ENCODE results near the gene RAB31. TPM values are rescaled to one million over a fixed set of nuclear protein-coding genes. Genes with fewer than 3 reads are reported as not detected.
A peak's percentile ranks its signal among the peaks of the same experiment; 100 is the strongest.

Gene RAB31
- polyA plus RNA-seq, 2 of the 4 experiments (the other 2 are of a cell fraction), result 16.9 to 46.3 TPM

DNA sequence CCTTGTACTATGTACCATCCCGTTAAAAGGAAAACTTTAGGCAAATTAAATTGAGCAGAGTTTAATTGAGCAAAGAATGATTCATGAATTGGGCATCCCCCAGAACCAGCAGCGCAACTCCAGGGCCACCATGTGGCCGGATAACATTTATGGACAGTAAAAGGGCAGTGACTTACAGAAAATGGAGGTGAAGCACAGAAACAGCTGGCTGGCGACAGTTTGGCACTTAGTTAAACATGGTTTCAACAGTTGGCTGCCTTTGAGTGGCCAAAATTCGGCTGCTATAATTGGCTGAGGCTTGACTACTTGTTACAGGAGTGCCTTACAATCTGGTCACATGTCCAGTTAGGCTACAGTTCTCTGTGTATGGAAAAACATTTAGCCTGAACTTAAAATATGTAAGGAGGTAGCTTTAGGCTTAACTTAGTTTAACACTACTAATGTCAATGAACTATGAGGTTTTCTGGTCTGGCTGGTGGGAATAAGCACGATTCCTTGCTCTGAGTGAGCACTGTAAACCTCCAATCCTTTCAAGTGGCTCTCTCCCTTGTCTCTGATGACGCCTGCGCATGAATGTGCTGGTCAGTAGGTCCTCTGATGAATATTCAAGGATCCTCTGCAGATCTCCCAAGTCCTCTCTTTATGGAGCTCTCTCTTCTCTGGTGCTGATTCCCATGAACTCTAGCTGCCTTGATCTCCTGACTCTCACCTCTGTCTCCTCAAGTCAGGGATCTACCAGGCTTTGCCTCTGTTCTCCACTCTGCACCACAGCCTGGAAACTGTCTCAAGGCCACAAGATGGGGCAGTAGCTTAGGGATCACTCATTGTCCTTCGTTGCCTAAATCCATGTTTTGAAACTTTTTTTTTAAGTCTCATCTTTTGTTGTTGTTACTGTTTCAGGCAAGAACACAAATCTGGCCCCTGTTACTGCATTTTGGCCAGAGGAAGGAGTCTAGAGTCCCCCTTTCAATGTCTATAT, 24.4 kb upstream of the RAB31 start:
- Histone ChIP-seq H3K4me3 (no peak overlapping the region), H3K4me1 (peaks cover 24% of the 10 kb centered on the region), H3K4me2 (peak overlapping the region; percentile 66), H3K9me3 (no peaks in the 10 kb centered on the region; the same call in 2 of the 3 replicates), H3K27ac (peak overlapping the region; percentile 67 to 76)
- no peak for TF ChIP-seq HOXA7 (CRISPR knock-in tag; IDR thresholded peaks at IDR 0.05)
- TF ChIP-seq NPAS2 (CRISPR knock-in tag; IDR thresholded peaks at IDR 0.05; ENCODE audit: borderline replicate concordance), result no peak
- TF ChIP-seq, protein P1, sequence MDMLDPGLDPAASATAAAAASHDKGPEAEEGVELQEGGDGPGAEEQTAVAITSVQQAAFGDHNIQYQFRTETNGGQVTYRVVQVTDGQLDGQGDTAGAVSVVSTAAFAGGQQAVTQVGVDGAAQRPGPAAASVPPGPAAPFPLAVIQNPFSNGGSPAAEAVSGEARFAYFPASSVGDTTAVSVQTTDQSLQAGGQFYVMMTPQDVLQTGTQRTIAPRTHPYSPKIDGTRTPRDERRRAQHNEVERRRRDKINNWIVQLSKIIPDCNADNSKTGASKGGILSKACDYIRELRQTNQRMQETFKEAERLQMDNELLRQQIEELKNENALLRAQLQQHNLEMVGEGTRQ (IDR thresholded peaks at IDR 0.05), result peak; percentile 12; the same call in 1 of the 2 replicates
- TF ChIP-seq CHD2 (IDR thresholded peaks at IDR 0.05; ENCODE audit: low read length, partially characterized antibody), result no peak
- TF ChIP-seq, protein P2, sequence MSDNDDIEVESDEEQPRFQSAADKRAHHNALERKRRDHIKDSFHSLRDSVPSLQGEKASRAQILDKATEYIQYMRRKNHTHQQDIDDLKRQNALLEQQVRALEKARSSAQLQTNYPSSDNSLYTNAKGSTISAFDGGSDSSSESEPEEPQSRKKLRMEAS (IDR thresholded peaks at IDR 0.05), result peak; percentile 26; the same call in 1 of the 2 replicates
- no peak for TF ChIP-seq CEBPB (IDR thresholded peaks at IDR 0.05)
- TF ChIP-seq JUN (IDR thresholded peaks at IDR 0.05), result no peak
- no peak for TF ChIP-seq ESRRA (IDR thresholded peaks at IDR 0.05; ENCODE audit: borderline replicate concordance, low read length)
- TF ChIP-seq, protein P3, sequence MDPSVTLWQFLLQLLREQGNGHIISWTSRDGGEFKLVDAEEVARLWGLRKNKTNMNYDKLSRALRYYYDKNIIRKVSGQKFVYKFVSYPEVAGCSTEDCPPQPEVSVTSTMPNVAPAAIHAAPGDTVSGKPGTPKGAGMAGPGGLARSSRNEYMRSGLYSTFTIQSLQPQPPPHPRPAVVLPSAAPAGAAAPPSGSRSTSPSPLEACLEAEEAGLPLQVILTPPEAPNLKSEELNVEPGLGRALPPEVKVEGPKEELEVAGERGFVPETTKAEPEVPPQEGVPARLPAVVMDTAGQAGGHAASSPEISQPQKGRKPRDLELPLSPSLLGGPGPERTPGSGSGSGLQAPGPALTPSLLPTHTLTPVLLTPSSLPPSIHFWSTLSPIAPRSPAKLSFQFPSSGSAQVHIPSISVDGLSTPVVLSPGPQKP (IDR thresholded peaks at IDR 0.05; ENCODE audit: low read depth, low read length), result no peak
- TF ChIP-seq, protein P4, sequence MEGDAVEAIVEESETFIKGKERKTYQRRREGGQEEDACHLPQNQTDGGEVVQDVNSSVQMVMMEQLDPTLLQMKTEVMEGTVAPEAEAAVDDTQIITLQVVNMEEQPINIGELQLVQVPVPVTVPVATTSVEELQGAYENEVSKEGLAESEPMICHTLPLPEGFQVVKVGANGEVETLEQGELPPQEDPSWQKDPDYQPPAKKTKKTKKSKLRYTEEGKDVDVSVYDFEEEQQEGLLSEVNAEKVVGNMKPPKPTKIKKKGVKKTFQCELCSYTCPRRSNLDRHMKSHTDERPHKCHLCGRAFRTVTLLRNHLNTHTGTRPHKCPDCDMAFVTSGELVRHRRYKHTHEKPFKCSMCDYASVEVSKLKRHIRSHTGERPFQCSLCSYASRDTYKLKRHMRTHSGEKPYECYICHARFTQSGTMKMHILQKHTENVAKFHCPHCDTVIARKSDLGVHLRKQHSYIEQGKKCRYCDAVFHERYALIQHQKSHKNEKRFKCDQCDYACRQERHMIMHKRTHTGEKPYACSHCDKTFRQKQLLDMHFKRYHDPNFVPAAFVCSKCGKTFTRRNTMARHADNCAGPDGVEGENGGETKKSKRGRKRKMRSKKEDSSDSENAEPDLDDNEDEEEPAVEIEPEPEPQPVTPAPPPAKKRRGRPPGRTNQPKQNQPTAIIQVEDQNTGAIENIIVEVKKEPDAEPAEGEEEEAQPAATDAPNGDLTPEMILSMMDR (IDR thresholded peaks at IDR 0.05), result peak; percentile 59
- peak; percentile 76 to 86 for TF ChIP-seq RAD21 (conservative IDR thresholded peaks at IDR 0.05 in 1 of 2, IDR thresholded peaks at IDR 0.05 in 1 of 2)
- peak; percentile 70 for TF ChIP-seq SMC3 (IDR thresholded peaks at IDR 0.05)
- TF ChIP-seq PHF8 (IDR thresholded peaks at IDR 0.05; ENCODE audit: borderline replicate concordance, low read depth), result no peak
- no peak for TF ChIP-seq FOSL2 (IDR thresholded peaks at IDR 0.05)
- TF ChIP-seq FOSL2 (CRISPR knock-in tag; IDR thresholded peaks at IDR 0.05), result peak; percentile 75
- ChIA-PET POLR2A (interaction anchor here (1.2 kb wide), 1 partner anchor 10 kb away, joined by 5 read pairs; no protein-coding TSS in a partner anchor), CTCF (interaction anchor here (0.7 to 5.5 kb wide), 27 partner anchors 11 to 268 kb away, joined by 3 to 43 read pairs (median 5); no protein-coding TSS in a partner anchor)
- FAIRE-seq (no peak), DNase-seq (ENCODE audit: low read depth in 1 of 2, low spot score in 1 of 2) (peak in 1 of 2 experiments; percentile 83), ATAC-seq (peak; percentile 92 to 97)
- 23% methylated on average over 9 of the region's 9 CpGs for WGBS (ENCODE audit: missing lambda C conversion rate)

DNA sequence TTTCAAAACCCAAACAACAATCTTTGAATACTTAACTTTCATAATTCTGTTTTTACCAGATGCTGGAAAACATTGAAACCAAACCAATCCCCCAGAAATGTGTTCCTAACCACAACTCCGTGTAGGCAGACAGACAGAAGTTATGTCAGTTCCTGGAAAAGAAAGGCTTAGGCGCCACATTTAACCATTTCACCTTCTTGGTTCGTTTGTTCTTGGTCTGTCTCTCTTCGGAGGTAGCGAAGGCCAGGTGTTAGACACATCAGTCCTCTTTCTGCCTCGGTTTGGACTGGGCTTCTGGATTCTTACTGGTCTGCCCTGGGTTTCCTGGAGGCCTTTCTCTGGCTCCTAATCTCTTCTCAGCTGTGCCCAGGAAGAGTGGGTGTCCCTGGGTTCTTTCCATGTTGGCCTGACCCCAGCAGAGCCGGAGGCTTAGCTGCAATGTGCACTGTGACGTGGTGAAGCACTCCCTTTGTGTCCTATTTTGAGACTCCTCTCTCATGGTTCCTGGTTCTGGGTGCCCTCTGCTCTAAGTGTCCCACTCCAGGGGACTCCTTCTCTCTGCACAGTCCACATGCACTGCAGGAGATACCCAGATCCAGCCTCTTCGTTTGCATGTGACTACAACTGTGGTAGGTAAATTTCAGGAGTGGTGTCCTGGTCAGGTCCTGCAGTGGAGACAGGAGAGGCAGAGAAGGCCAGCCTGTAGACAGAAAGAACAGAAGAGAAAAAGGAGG, 23.1 kb upstream of the RAB31 start:
- FAIRE-seq, result no peak
- TF ChIP-seq JUNB (IDR thresholded peaks at IDR 0.05), result no peak
- no peak for TF ChIP-seq CHD2 (IDR thresholded peaks at IDR 0.05; ENCODE audit: low read length, partially characterized antibody)
- TF ChIP-seq, protein P3 (IDR thresholded peaks at IDR 0.05; ENCODE audit: low read depth, low read length), result no peak
- TF ChIP-seq MYC (IDR thresholded peaks at IDR 0.05; ENCODE audit: borderline replicate concordance, low read length), result no peak
- TF ChIP-seq CBX8 (IDR thresholded peaks at IDR 0.05), result no peak
- no peak for TF ChIP-seq KDM5A (IDR thresholded peaks at IDR 0.05)
- TF ChIP-seq NR3C1 (IDR thresholded peaks at IDR 0.05), result no peak
- Histone ChIP-seq H3K27ac (peak overlapping the region; percentile 67 to 76; a peak in 4 of 6 replicates), H3K4me2 (0 out of 3 replicates have a peak overlapping the region, but pooled peaks have one; percentile 66), H3K4me1 (peaks cover 24% of the 10 kb centered on the region), H3K4me3 (no peak overlapping the region), H3K9me3 (no peaks in the 10 kb centered on the region; the same call in 2 of the 3 replicates)
- ATAC-seq, result no peak
- DNase-seq (ENCODE audit: low read depth in 1 of 2, low spot score in 1 of 2), result no peak
- 76% methylated on average over 9 of the region's 9 CpGs for WGBS (ENCODE audit: missing lambda C conversion rate)
- POLR2A ChIA-PET, result no interaction called here
- CTCF ChIA-PET, result interaction anchor here (0.8 to 5.5 kb wide), 10 partner anchors 9 to 266 kb away, joined by 3 to 43 read pairs (median 6); no protein-coding TSS in a partner anchor

All from A549 (cell line).